PFSK-1 (cell line): ENCODE data around the gene FAM3C.

Source experiments
- FOXP2 ChIP-seq: optimal IDR thresholded peaks from 2 replicates; pipeline ENCODE3; 2011; ENCODE audit warnings: borderline replicate concordance, control low read depth, inconsistent platforms; ENCODE audit not compliant: insufficient read depth; ENCODE audit errors: extremely low read length, extremely low read depth
- POLR2AphosphoS5 ChIP-seq: IDR thresholded peaks from 2 replicates; pipeline ENCODE4 v1.6.1; 2012; ENCODE audit warnings: low read depth, mild to moderate bottlenecking, control low read depth, low read length, moderate library complexity
- REST ChIP-seq, 2 experiments: IDR thresholded peaks; 2 replicates each; pipeline versions ENCODE4 v1.6.1 to v1.8.0; 2011 to 2012; ENCODE audit warnings: low read depth in 2 of 2, low read length in 2 of 2, control low read depth in 1 of 2, inconsistent platforms in 1 of 2, mild to moderate bottlenecking in 1 of 2, moderate library complexity in 1 of 2; ENCODE audit not compliant: insufficient read depth in 1 of 2
- SIN3A ChIP-seq: IDR thresholded peaks from 2 replicates; pipeline ENCODE4 v1.6.1; 2012; ENCODE audit warnings: mild to moderate bottlenecking, low read length, moderate library complexity, borderline replicate concordance; ENCODE audit not compliant: insufficient read depth
- TAF1 ChIP-seq: IDR thresholded peaks from 2 replicates; pipeline ENCODE4 v1.6.1; 2012; ENCODE audit warnings: low read length, control low read depth, borderline replicate concordance; ENCODE audit not compliant: insufficient read depth

FAM3C gene

GRCh38 chr7:121331574-121331973 lies 64.5 kb downstream of the FAM3C start:
- TF ChIP-seq REST (IDR thresholded peaks at IDR 0.05; ENCODE audit: insufficient read depth in 1 of 2, low read depth in 2 of 2, low read length in 2 of 2), result no peak
- no peak for TF ChIP-seq FOXP2
- no peak for TF ChIP-seq POLR2AphosphoS5
- no peak for TF ChIP-seq SIN3A

GRCh38 chr7:121331048-121331447 lies 65.1 kb downstream of the FAM3C start:
- TF ChIP-seq SIN3A (no peak), TAF1 (no peak), POLR2AphosphoS5 (no peak), FOXP2 (no peak), REST (IDR thresholded peaks at IDR 0.05; ENCODE audit: insufficient read depth in 1 of 2, low read depth in 2 of 2, low read length in 2 of 2) (no peak)

GRCh38 chr7:121330053-121330833 lies 65.9 kb downstream of the FAM3C start:
- TF ChIP-seq FOXP2 (no peak), REST (IDR thresholded peaks at IDR 0.05; ENCODE audit: insufficient read depth in 1 of 2, low read depth in 2 of 2, low read length in 2 of 2) (no peak), TAF1 (no peak), SIN3A (no peak), POLR2AphosphoS5 (no peak)

- TF ChIP-seq TAF1, result no peak
- TF ChIP-seq FOXP2, result no peak
- no peak for TF ChIP-seq REST (IDR thresholded peaks at IDR 0.05; ENCODE audit: insufficient read depth in 1 of 2, low read depth in 2 of 2, low read length in 2 of 2)
- no peak for TF ChIP-seq POLR2AphosphoS5
- no peak for TF ChIP-seq SIN3A
Measured at GRCh38 chr7:121329191-121330052, 66.7 kb downstream of the FAM3C start.
